Esophagus muscularis mucosa (tissue), 3 donors: Measurements from ENCODE around the gene MAP3K4.

Experiments
- POLR2A ChIP-seq: fragments of 450-650 bp; IDR thresholded peaks from one replicate; pipeline ENCODE4 v1.6.1; 2017; ENCODE audit warnings: antibody characterized with exemption, moderate library complexity, mild to moderate bottlenecking, low read depth
- TF ChIP-seq, protein P1 (sequence below), 3 experiments: fragments of 200-600 bp in 2 of 3; fragments of 450-650 bp in 1 of 3; sonication (generic) in 2 of 3; IDR thresholded peaks; one replicate each; pipeline ENCODE4 v1.5.1; 2017 to 2019; ENCODE audit warnings: antibody characterized with exemption in 3 of 3, mild to moderate bottlenecking in 2 of 3, moderate library complexity in 1 of 3

DNA sequence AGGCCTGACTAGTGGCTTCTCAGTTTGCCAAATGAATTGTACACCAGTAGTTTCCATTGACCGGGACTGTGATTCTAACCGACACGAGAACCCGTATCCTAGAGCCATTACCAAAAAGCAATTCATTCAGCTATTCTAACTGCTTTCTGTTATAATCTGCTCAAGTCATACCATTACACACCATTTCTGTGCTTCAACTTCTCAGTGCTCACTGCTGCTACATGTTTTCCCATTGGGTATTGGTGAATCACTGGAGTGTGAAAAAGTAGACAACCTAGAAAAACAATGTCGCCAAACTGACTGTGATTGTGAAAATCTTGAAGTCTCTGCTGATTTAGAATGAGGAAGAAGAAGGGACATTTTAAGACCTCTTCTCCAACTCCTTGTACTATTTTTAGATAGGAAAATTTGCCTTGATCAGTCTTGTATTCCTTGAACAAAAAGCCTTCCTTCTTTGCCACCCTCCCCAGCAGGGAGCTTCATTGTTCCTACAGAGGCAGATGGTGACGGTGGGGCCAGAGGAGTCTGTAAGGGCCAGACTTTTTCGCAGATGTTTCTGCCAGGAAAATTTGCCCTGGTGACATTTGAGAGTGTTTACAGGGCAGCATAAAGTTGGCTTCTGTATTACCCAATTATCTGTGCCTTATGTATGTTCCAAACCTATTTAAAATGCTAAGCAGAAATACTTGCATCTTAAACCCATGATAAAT lies 31.7 kb upstream of the MAP3K4 start:
- TF ChIP-seq, protein P1, sequence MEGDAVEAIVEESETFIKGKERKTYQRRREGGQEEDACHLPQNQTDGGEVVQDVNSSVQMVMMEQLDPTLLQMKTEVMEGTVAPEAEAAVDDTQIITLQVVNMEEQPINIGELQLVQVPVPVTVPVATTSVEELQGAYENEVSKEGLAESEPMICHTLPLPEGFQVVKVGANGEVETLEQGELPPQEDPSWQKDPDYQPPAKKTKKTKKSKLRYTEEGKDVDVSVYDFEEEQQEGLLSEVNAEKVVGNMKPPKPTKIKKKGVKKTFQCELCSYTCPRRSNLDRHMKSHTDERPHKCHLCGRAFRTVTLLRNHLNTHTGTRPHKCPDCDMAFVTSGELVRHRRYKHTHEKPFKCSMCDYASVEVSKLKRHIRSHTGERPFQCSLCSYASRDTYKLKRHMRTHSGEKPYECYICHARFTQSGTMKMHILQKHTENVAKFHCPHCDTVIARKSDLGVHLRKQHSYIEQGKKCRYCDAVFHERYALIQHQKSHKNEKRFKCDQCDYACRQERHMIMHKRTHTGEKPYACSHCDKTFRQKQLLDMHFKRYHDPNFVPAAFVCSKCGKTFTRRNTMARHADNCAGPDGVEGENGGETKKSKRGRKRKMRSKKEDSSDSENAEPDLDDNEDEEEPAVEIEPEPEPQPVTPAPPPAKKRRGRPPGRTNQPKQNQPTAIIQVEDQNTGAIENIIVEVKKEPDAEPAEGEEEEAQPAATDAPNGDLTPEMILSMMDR (IDR thresholded peaks at IDR 0.05): no peak
- no peak for TF ChIP-seq POLR2A
